Superior temporal gyrus (tissue), 1 donor: ENCODE measurements around the gene BNC2.

Source experiments
- DNase-seq: peaks from one replicate; pipeline ENCODE4 v3.0.0-alpha.2; 2016; ENCODE audit errors: extremely low spot score

Gene BNC2

GRCh38 chr9:16767366-16767765 is 103.1 kb downstream of the BNC2 start:
- DNase-seq, result no peak

- no peak for DNase-seq
Observed at GRCh38 chr9:16763946-16764345, 106.5 kb downstream of the BNC2 start.

- no peak for DNase-seq
Observed at GRCh38 chr9:16755467-16756160, 114.9 kb downstream of the BNC2 start.

- no peak for DNase-seq
Observed at GRCh38 chr9:16754662-16755061, 115.8 kb downstream of the BNC2 start.

- DNase-seq, result no peak
Observed at GRCh38 chr9:16753256-16753655, 117.2 kb downstream of the BNC2 start.

GRCh38 chr9:16752601-16753000 is 117.9 kb downstream of the BNC2 start:
- DNase-seq, result no peak

- DNase-seq, result no peak
Observed at GRCh38 chr9:16750553-16750952, 119.9 kb downstream of the BNC2 start.

- DNase-seq, result no peak
Observed at GRCh38 chr9:16745359-16745758, 125.1 kb downstream of the BNC2 start.

- no peak for DNase-seq
Observed at GRCh38 chr9:16744394-16744793, 126.1 kb downstream of the BNC2 start.

- no peak for DNase-seq
Observed at GRCh38 chr9:16743375-16743774, 127.1 kb downstream of the BNC2 start.

GRCh38 chr9:16735001-16735400 is 135.5 kb downstream of the BNC2 start:
- no peak for DNase-seq

GRCh38 chr9:16732546-16732945 is 137.9 kb downstream of the BNC2 start:
- no peak for DNase-seq

GRCh38 chr9:16730162-16730561 is 140.3 kb downstream of the BNC2 start:
- DNase-seq, result no peak

GRCh38 chr9:16729651-16730050 is 140.8 kb downstream of the BNC2 start:
- no peak for DNase-seq

GRCh38 chr9:16728137-16728508 is 142.3 kb downstream of the BNC2 start:
- DNase-seq, result no peak

- DNase-seq, result no peak
Observed at GRCh38 chr9:16727452-16728136, 142.9 kb downstream of the BNC2 start.

GRCh38 chr9:16726718-16727451 is 143.6 kb downstream of the BNC2 start:
- no peak for DNase-seq

GRCh38 chr9:16726029-16726428 is 144.4 kb downstream of the BNC2 start:
- no peak for DNase-seq

- DNase-seq, result no peak
Observed at GRCh38 chr9:16725066-16725465, 145.4 kb downstream of the BNC2 start.

- no peak for DNase-seq
Observed at GRCh38 chr9:16721972-16722371, 148.5 kb downstream of the BNC2 start.

- no peak for DNase-seq
Observed at GRCh38 chr9:16720386-16720785, 150.1 kb downstream of the BNC2 start.

- DNase-seq, result no peak
Observed at GRCh38 chr9:16719921-16720320, 150.5 kb downstream of the BNC2 start.

- DNase-seq, result no peak
Observed at GRCh38 chr9:16718952-16719351, 151.5 kb downstream of the BNC2 start.
